ENCODE measurements around the gene CHML. TPM values are rescaled to one million over a fixed set of nuclear protein-coding genes. Genes with fewer than 3 reads are reported as not detected.

CHML gene
- total RNA-seq, 1 donor from 2014 or later, result 13.1 TPM

DNA sequence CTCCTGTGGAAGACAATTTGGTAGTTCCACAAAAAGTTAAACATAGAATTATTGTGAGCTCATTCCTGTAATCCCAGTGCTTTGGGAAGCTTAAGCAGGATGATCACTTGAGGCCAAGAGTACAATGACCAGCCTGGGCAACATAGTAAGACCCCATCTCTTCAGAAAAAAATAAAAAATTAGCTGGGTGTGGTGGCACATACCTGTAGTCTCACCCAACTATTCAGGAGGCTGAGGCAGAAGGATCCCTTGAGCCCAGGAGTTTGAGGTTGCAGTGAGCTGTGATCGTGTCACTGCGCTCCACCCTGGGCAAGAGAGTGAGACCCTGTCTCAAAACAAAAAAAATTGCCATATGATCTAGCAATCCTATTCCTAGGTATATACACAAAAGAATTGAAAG lies 4.1 kb upstream of the CHML start:
- no peak for DNase-seq

- DNase-seq, result no peak
These were observed 2.4 kb upstream of the CHML start for GRCh38 chr1:241642593-241642944.

- peak; percentile 35 for DNase-seq
These were observed 1.8 kb upstream of the CHML start for GRCh38 chr1:241641773-241642592.

DNA sequence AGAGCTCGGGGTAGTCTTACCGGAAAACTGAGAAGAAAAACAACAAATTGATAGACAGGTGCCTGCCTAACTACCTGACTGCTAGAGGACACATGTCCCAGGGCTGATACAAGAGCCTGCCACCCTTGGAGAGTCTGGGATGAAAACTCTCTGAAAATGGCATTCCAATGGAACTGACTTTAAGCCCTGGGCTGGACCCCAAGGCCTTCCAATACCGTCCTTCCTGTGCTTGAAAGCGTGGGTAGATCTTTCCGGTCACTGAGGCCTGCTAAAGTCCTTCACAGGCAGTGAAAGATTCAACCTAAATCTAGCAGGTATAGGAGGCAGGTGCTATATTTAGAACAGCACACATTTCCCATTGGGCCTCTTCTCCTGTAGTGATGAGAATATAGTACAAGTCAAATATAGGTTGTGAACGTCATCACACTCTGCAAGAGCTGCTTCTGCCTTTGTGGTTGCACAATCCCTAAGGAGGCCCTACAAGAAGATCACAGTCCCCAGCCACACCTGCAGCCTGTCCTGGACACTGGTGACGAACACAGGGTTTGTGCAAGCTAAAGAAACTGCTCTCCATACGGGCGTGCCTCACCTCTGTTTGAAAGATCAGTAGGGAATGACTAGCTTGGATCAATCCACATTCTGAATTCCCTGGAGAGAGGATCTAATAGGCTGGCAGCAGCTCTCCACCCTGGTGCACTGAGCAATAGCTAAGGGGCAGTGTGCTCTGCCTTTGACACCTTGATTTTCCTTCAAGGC lies 876 bp upstream of the CHML start:
- DNase-seq, result no peak

GRCh38 chr1:241639623-241640148 lies 483 bp downstream of the CHML start:
- peak; percentile 59 for DNase-seq

DNA sequence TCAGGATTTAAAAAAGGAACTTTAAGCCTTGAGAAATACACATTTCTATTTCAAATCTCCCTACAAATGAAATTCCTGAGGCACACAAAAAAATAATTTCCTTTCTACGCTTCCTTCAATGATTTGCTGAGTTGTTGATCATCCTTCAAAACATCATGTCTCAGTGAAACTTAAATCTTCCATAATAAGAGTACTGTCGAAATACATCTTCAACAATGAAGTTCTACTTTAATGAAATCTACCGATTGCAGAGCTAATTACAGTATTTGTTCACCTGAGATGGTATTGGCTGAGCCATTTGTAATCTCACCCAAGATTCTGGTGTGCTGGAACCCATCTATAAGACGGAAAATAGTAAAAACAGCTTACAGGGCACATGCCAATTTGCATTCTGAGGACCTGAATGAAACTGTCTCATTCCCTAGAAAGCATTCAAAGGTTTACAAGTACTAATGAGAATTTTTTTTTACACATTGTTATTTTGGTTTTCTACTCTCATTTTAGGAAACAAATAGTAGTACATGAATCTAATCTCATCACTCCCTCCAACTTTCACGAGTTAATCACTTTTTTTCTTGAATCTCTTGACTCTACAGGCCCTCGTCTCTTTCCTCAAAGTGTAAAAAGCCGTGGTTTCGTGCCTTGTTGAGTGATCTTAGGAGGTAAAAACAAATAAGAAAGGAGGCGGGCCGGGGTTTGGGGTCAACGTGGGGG lies 1.1 kb downstream of the CHML start:
- peak; percentile 24 for DNase-seq

- DNase-seq, result no peak
These were observed 2.0 kb downstream of the CHML start for GRCh38 chr1:241638099-241638682.

DNA sequence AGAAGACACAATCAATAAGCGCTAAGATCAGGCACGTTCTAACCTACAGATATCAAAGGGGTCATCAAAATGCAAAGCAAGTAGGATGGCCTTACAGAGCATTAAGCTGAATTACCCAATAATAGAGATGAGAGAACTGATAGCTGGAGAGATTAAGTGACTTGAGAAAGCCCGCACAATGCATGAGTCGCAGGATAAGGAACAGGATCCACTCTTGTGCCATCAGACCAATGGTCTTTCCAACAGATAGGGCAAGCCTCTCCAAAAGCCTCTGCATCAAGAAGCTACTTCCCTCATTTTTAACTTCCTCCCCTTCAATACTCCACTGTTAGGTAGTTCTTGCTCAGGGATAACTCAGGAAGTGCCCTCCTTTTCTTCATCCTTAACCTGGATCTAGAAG lies 2.6 kb downstream of the CHML start:
- no peak for DNase-seq

DNA sequence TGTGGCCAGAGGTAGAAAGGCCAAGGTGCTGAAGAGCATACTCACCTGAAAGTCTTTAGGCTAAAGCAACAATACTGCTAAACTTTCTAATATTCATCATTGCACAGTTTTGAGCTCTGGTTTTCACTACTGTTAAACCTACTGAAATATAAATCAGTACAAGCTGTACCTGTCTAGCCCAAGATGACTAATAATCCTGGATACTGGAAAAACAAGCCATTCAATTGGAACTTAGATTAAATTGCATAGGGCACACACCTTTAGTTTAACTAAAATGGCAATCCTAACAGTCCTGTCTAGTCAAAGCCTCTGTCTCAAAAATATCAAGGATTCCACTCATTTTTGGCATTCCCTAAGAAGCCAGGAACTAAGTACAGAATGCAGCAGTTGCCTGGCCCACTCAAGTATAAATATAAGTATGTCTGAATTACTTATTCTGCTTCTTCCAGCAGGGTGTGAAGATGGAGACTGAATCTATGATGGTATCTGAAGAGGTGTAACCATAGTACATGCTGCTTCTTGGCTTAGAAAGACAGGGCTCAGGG lies 3.1 kb downstream of the CHML start:
- no peak for DNase-seq

- DNase-seq, result no peak
These were observed 3.9 kb downstream of the CHML start for GRCh38 chr1:241636291-241636690.

DNA sequence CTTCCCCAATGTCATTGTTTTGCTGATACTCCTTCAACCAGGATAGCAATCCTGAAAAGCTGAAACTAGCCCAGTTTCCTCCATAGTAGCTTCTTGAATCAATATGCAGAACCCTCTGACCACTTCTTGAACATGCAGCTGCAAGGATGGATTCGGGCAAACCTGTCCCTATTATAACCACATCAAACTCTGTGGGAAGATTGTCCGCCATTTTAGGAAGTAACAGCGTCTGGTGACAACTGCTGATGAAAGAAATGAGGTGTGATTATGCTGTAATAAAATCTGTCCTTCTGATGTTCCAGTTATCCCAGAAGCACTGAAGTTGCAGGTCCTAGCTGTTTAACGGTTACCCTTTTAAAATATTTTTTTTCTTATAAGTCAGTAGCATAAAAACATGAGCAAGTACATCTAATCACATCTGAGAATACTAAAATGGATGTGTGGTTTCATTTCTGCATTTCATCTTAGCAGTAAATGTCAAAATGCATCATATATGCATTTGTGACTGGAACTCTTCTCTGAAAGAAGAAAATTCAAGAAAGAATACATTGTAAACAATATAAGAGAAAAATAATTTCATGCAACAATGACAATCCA lies 4.5 kb downstream of the CHML start:
- DNase-seq, result no peak

- DNase-seq, result no peak
These were observed 7.2 kb downstream of the CHML start for GRCh38 chr1:241632987-241633386.

- no peak for DNase-seq
These were observed 8.5 kb downstream of the CHML start for GRCh38 chr1:241631674-241632073.

GRCh38 chr1:241630899-241631298 lies 9.3 kb downstream of the CHML start:
- no peak for DNase-seq

GRCh38 chr1:241630476-241630875 lies 9.7 kb downstream of the CHML start:
- DNase-seq, result no peak

DNA sequence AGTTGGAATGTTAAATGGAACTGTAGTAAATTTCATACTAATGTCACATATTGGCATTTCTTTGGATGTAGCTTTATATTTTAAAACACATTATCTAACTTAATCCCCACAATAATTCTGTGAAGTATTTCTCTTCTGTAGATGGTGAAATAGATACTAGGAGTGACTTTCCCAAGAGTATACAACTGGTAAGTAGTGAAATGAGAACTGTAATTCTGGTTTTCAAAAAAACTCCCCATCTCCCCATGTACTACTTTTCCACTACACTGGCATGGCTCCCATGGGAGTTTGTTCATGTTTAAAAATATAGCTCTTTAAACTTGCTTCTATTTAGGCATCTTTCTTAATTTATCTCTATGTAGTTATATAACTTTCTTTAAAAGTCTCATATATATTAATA lies 10.2 kb downstream of the CHML start:
- no peak for DNase-seq

DNA sequence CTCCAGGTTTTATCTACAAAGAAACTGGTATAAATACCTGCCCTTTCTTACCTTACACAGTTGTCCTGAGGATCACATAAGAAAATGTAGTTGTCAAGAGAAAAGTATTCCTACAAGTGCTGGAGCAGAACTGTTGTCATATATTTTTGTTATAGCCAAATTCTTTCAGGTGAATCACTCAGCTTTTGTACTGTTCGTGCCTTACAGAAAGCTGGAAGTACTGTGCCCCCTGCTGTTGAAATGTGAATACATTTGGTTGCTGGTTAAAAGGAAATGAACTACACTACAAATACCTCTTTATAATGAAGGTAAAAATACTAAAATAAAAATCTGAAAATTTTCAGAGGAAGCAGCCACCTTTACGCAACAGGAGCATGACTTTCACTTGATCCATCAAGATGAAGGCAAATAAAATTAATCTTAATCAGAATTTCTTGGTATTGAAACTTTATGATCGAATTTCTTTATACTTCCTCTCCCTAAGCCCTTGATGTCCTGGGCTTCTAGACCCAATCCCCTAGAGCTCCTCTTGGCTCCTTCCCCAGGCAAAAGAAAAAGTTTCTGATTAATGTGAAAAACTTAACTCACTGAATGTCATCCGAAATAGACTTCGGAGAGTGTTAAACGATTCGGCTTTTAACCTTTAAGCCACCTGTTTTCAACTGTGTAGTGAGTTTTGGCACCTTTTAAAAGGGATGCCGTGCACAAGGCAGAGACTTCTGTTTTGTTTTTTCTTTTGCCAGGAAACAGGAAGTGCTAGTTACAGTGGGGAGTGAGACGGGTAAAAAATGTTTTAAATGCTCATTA lies 12.5 kb downstream of the CHML start:
- peak; percentile 83 for DNase-seq

GRCh38 chr1:241624935-241625334 lies 15.2 kb downstream of the CHML start:
- no peak for DNase-seq

GRCh38 chr1:241622669-241623068 lies 17.5 kb downstream of the CHML start:
- DNase-seq, result no peak

DNA sequence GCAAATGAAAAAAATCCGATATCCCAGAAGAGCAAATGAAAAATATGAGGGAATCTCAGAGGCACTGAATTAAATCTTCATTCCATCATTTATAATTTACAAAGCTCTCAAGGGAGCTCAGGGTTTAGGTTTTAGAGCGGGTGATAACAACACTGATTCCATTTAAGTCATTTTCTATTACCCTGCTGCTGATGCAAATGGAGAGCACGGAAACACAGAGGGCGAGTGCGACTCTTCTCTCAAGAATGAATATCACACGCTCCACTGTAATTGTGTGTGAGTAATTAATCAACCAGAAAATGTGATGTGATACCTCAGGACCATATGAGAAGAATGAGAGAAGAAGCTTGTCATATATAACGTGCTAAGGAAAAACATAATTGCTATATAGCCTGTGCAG lies 22.7 kb downstream of the CHML start:
- no peak for DNase-seq

Data from dermis blood vessel endothelial cell (primary cell).